HG03103 (cell line): ENCODE data around the gene OR4E2.
"Not testable (repeated sequence)": the region's sequence is repeated elsewhere in the genome, so short reads cannot be mapped to it uniquely, and the experiment has no call there.

Experiments used
- ATAC-seq: cut with Tn5 transposase; IDR thresholded peaks from one replicate; pipeline ENCODE4 v1.9.1; 2021; ENCODE audit warnings: low read depth; ENCODE audit not compliant: unreplicated experiment

Gene OR4E2

GRCh38 chr14:21653331-21653885 lies at the start of gene OR4E2:
TSS of gene OR4E2 (plus strand) at chr14:21653835. CDS start at chr14:21665083, 11,248 bp downstream.
- no peak for ATAC-seq

- ATAC-seq, result no peak
These were observed 41.3 kb upstream of the OR4E2 start for GRCh38 chr14:21612324-21612723.

- ATAC-seq, result no peak
These were observed 39.4 kb upstream of the OR4E2 start for GRCh38 chr14:21614240-21614639.

- no peak for ATAC-seq
These were observed 36.0 kb upstream of the OR4E2 start for GRCh38 chr14:21617614-21618013.

- no peak for ATAC-seq
These were observed 27.0 kb upstream of the OR4E2 start for GRCh38 chr14:21626491-21627230.

- ATAC-seq, result not testable (repeated sequence)
These were observed 23.1 kb upstream of the OR4E2 start for GRCh38 chr14:21630503-21630902.

- ATAC-seq, result no peak
These were observed 22.6 kb upstream of the OR4E2 start for GRCh38 chr14:21631084-21631483.

- no peak for ATAC-seq
These were observed 18.8 kb upstream of the OR4E2 start, which contains the start of gene OR10G2 for GRCh38 chr14:21634840-21635239. TSS of gene OR10G2 (minus strand) at chr14:21634940. CDS start at chr14:21634842, 98 bp downstream.

GRCh38 chr14:21642683-21643082 lies 11.0 kb upstream of the OR4E2 start:
- no peak for ATAC-seq

- no peak for ATAC-seq
These were observed 10.2 kb upstream of the OR4E2 start for GRCh38 chr14:21643407-21643806.

- ATAC-seq, result no peak
These were observed 6.3 kb upstream of the OR4E2 start for GRCh38 chr14:21647380-21647779.

GRCh38 chr14:21652209-21652808 lies 1.3 kb upstream of the OR4E2 start:
- no peak for ATAC-seq

- ATAC-seq, result no peak
These were observed 580 bp downstream of the OR4E2 start for GRCh38 chr14:21654215-21654614.

- no peak for ATAC-seq
These were observed 3.3 kb downstream of the OR4E2 start for GRCh38 chr14:21656980-21657379.

GRCh38 chr14:21668377-21668776 lies 14.7 kb downstream of the OR4E2 start:
- ATAC-seq, result no peak

- ATAC-seq, result no peak
These were observed 15.6 kb downstream of the OR4E2 start for GRCh38 chr14:21669284-21669683.

- ATAC-seq, result no peak
These were observed 17.7 kb downstream of the OR4E2 start for GRCh38 chr14:21671371-21671770.

- no peak for ATAC-seq
These were observed 18.5 kb downstream of the OR4E2 start for GRCh38 chr14:21672116-21672515.

GRCh38 chr14:21673718-21674117 lies 20.1 kb downstream of the OR4E2 start, which contains the start of gene OR4E1:
TSS of gene OR4E1 (minus strand) at chr14:21673818. CDS start at chr14:21670935, 2,883 bp downstream.
- ATAC-seq, result no peak

- no peak for ATAC-seq
These were observed 21.9 kb downstream of the OR4E2 start for GRCh38 chr14:21675566-21675965.

GRCh38 chr14:21680072-21680471 lies 26.4 kb downstream of the OR4E2 start:
- ATAC-seq, result no peak

- ATAC-seq, result no peak
These were observed 32.8 kb downstream of the OR4E2 start for GRCh38 chr14:21686468-21686867.
